T47D (cell line): Measurements from ENCODE around the gene CFAP210.

Source experiments
- DNase-seq, 2 experiments: peaks; one replicate each; pipeline versions ENCODE4 v3.0.0 to v3.0.0-alpha.2; 2011 to 2012; ENCODE audit warnings: low read depth in 1 of 2, low spot score in 1 of 2
- JUND ChIP-seq: IDR thresholded peaks from 2 replicates; pipeline ENCODE4 v1.6.1; 2012; ENCODE audit warnings: low read depth
- in situ Hi-C: cut with HindIII; loops from 2 replicates; pipeline ENCODE4 v1.10.0; 2016; ENCODE audit warnings: low sequenced_read_pairs, low pct_unique_long_range_greater_than_20kb

Gene CFAP210

DNA sequence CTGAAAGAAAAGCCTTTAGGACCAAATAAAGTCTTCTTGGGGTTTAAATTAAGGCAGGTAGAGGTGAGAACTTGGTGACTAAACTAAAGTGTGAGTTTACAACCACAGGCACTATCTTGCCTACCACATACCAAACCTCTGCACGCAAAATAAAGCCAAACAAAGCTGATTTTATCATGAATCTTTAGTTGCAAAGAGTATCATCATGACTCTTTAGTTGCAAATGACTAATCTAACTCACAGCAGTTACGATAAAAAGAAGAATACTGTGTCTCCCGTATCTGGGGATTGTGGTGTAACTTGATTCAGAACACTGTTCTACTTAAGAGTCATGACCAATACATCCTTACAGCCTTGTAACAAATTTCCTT lies 11.2 kb downstream of the CFAP210 start:
- TF ChIP-seq JUND = no peak
- DNase-seq = no peak
- in situ Hi-C loops = no loop called here

DNA sequence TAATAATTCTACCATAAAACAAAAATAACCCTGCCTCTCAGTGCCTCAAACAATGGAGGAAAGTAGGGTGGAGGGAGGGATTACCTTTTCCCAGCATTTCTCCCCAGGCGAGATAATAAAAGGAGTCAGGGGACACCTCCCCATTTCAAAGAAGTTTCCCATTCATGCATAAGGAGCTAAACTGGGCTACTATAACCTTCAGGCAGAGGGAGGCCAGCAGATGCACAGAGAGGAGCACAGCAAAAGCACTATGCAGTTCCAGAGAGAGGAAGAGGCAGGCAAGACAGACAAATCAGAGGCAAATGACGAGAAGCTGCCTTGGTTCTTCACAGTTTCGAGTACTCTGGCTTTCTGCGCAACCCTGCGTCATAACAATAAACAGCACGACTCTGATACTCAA lies 17.4 kb downstream of the CFAP210 start:
- in situ Hi-C loops = no loop called here
- no peak for TF ChIP-seq JUND
- DNase-seq = no peak

GRCh38 chr2:169676357-169676756 lies 17.8 kb downstream of the CFAP210 start:
- in situ Hi-C loops = no loop called here
- TF ChIP-seq JUND = no peak
- no peak for DNase-seq

- no peak for TF ChIP-seq JUND
- in situ Hi-C loops = no loop called here
- DNase-seq = no peak
These were observed 20.3 kb downstream of the CFAP210 start for GRCh38 chr2:169673921-169674320.

GRCh38 chr2:169673106-169673505 lies 21.1 kb downstream of the CFAP210 start:
- no peak for TF ChIP-seq JUND
- DNase-seq = no peak
- in situ Hi-C loops = no loop called here

GRCh38 chr2:169672406-169672805 lies 21.8 kb downstream of the CFAP210 start:
- in situ Hi-C loops = no loop called here
- no peak for DNase-seq
- TF ChIP-seq JUND = no peak

- no peak for DNase-seq
- TF ChIP-seq JUND = no peak
- in situ Hi-C loops = no loop called here
These were observed 23.3 kb downstream of the CFAP210 start for GRCh38 chr2:169670937-169671336.

GRCh38 chr2:169670215-169670651 lies 24.0 kb downstream of the CFAP210 start:
- in situ Hi-C loops = no loop called here
- TF ChIP-seq JUND = no peak
- no peak for DNase-seq

GRCh38 chr2:169667583-169667982 lies 26.6 kb downstream of the CFAP210 start:
- no peak for TF ChIP-seq JUND
- DNase-seq = no peak
- in situ Hi-C loops = no loop called here

- no peak for TF ChIP-seq JUND
- DNase-seq = no peak
- in situ Hi-C loops = no loop called here
These were observed 29.0 kb downstream of the CFAP210 start for GRCh38 chr2:169664978-169665930.

- no peak for DNase-seq
- in situ Hi-C loops = no loop called here
- no peak for TF ChIP-seq JUND
These were observed 29.6 kb downstream of the CFAP210 start for GRCh38 chr2:169664600-169664977.

DNA sequence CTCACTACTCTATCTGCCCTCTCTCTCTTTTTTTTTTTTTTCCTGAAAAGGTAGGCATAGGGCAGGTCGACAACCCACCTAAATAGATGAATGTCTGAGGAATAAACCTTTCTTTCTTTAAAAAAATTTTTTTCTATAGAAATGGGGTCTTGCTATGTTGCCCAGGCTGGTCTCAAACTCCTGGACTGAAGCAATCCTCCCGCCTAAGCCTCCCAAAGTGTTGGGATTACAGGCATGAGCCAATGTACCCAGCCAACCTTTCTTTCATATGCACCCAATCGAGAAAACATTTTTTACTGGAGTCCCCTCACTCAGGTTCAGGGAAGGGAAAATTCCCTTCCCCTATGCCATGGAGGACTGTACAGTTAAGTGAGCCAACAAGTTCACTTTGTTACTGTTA lies 31.0 kb downstream of the CFAP210 start:
- no peak for TF ChIP-seq JUND
- in situ Hi-C loops = no loop called here
- DNase-seq = no peak

GRCh38 chr2:169662744-169663143 lies 31.5 kb downstream of the CFAP210 start:
- DNase-seq = no peak
- no peak for TF ChIP-seq JUND
- in situ Hi-C loops = no loop called here

DNA sequence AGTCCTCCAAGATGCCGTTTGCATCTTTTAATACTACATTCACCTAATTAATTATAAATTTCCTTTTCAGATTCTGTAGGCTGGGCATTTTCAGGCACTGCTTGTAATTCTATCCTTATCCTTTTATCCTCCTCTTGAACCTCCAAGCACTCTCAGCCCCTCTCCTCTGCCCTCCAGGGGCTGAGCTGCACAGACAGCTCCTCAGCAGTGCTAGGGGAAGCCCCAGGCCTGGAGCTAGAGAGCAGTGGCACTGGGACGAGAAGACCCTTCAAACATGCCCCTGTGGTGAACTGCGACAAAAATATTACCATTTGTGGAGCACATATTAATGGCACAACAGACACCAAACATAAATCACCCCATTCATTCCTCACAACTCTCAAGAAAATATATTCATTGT lies 32.9 kb downstream of the CFAP210 start:
- in situ Hi-C loops = no loop called here
- DNase-seq = no peak
- no peak for TF ChIP-seq JUND
